PC-9 (cell line): ENCODE measurements around the gene TNC. TPM values are rescaled to one million over a fixed set of nuclear protein-coding genes. Genes with fewer than 3 reads are reported as not detected.

ENCODE experiments used
- BruUV-seq: library from RNA; stranded (reverse); fragments of 400-500 nt; replicated peaks from 2 replicates; lab custom pipeline; 2021; lab: Mats Ljungman, UMichigan
- CTCF ChIA-PET: fragments of 300-600 bp; sonication (Branson Sonifier 250); formaldehyde crosslinking; loops from one replicate; lab custom pipeline; 2022; ENCODE audit warnings: antibody characterized with exemption; lab: Charles Lee
- POLR2A ChIA-PET: fragments of 300-600 bp; sonication (Branson Sonifier 250); formaldehyde crosslinking; loops from one replicate; lab custom pipeline; 2022; ENCODE audit warnings: antibody characterized with exemption; ENCODE audit not compliant: unreplicated experiment; lab: Charles Lee
- DNase-seq, 2 experiments: peaks; one replicate each; pipeline versions ENCODE4 v3.0.0 to v3.0.0-alpha.2; 2015 to 2022; ENCODE audit warnings: mixed read lengths in 1 of 2
- H2AFZ ChIP-seq: fragments of 200-600 bp; sonication (generic); 2 replicates; pipeline ENCODE4 v1.8.1; 2017; ENCODE audit warnings: antibody characterized with exemption
- H3F3A ChIP-seq: fragments of 200-600 bp; sonication (generic); 2 replicates; pipeline ENCODE4 v1.8.1; 2017; ENCODE audit warnings: antibody characterized with exemption, mild to moderate bottlenecking, low read depth; ENCODE audit not compliant: insufficient read depth
- H3K27ac ChIP-seq: fragments of 200-600 bp; sonication (generic); 2 replicates; pipeline ENCODE4 v1.6.1; 2016; ENCODE audit warnings: mixed run types
- H3K27me3 ChIP-seq: fragments of 200-600 bp; sonication (generic); 2 replicates; pipeline ENCODE4 v1.6.1; 2016; ENCODE audit warnings: low read depth, mixed run types; ENCODE audit not compliant: insufficient read depth
- H3K36me3 ChIP-seq: fragments of 200-600 bp; sonication (generic); 2 replicates; pipeline ENCODE4 v1.6.1; 2016; ENCODE audit warnings: low read depth, mixed run types
- H3K4me1 ChIP-seq: fragments of 200-600 bp; sonication (generic); replicated peaks from 2 replicates; pipeline ENCODE4 v1.6.1; 2016; ENCODE audit warnings: mixed run types; ENCODE audit not compliant: insufficient read depth
- H3K4me2 ChIP-seq: fragments of 200-600 bp; sonication (generic); 2 replicates; pipeline ENCODE4 v1.6.1; 2017; ENCODE audit warnings: mixed run types
- H3K4me3 ChIP-seq: fragments of 200-600 bp; sonication (generic); 2 replicates; pipeline ENCODE4 v1.6.1; 2016; ENCODE audit warnings: mixed run types
- H3K79me2 ChIP-seq: fragments of 200-600 bp; sonication (generic); 2 replicates; pipeline ENCODE4 v1.6.1; 2017; ENCODE audit warnings: low read depth, mixed run types
- H3K9me2 ChIP-seq: fragments of 200-600 bp; sonication (generic); 2 replicates; pipeline ENCODE4 v1.8.1; 2017; ENCODE audit warnings: mild to moderate bottlenecking; ENCODE audit not compliant: insufficient read depth
- H3K9me3 ChIP-seq: fragments of 200-600 bp; sonication (generic); 2 replicates; pipeline ENCODE4 v1.8.1; 2016; ENCODE audit warnings: low read depth; ENCODE audit not compliant: insufficient read depth
- H4K20me1 ChIP-seq: fragments of 200-600 bp; sonication (generic); 2 replicates; pipeline ENCODE4 v1.8.1; 2017; ENCODE audit not compliant: insufficient read depth
- CTCF ChIP-seq: fragments of 200-600 bp; sonication (generic); conservative IDR thresholded peaks from 2 replicates; pipeline ENCODE4 v1.6.1; 2017; ENCODE audit warnings: mixed run types, antibody characterized with exemption, mild to moderate bottlenecking, moderate library complexity
- EZH2 ChIP-seq: fragments of 200-600 bp; sonication (generic); IDR thresholded peaks from 2 replicates; pipeline ENCODE4 v1.8.0; 2017; ENCODE audit warnings: antibody characterized with exemption, low read depth
- intact Hi-C: fragments of 100-400 bp; cut with micrococcal nuclease; formaldehyde crosslinking; loops from one replicate; pipeline ENCODE4 v1.10.0; 2022; ENCODE audit not compliant: unreplicated experiment
- total RNA-seq: library from RNA; stranded (reverse); gene quantifications from 2 replicates; pipeline ENCODE4 v1.2.3, GENCODE V29; 2021

TNC gene
- total RNA-seq, 1 experiment from 2014 or later, result 1.1 TPM

GRCh38 chr9:115033800-115034199 is 84.2 kb downstream of the TNC start:
- no peaks in the 10 kb centered on the region for H3K4me1 ChIP-seq
- POLR2A ChIA-PET, result no interaction called here
- H3K9me3 ChIP-seq, result no peaks in the 10 kb centered on the region
- H4K20me1 ChIP-seq, result no peaks in the 10 kb centered on the region
- no peak overlapping the region for H3K27ac ChIP-seq
- intact Hi-C loops, result no loop called here
- no peak overlapping the region for H3K4me2 ChIP-seq
- H3K9me2 ChIP-seq, result no peaks in the 10 kb centered on the region
- no TSS peak for BruUV-seq
- no peak for DNase-seq
- H3K79me2 ChIP-seq, result no peaks in the 10 kb centered on the region
- CTCF ChIA-PET, result no interaction called here
- no peaks in the 10 kb centered on the region for H3K36me3 ChIP-seq
- H3K27me3 ChIP-seq, result no peaks in the 10 kb centered on the region; the same call in 1 of the 2 replicates
- TF ChIP-seq CTCF (no peak), EZH2 (no peak)
- H2AFZ ChIP-seq, result no peak overlapping the region
- no peaks in the 10 kb centered on the region for H3F3A ChIP-seq
- no peak overlapping the region for H3K4me3 ChIP-seq

GRCh38 chr9:115032296-115032695 is 85.7 kb downstream of the TNC start:
- Histone ChIP-seq H3K9me3 (no peaks in the 10 kb centered on the region), H4K20me1 (no peaks in the 10 kb centered on the region), H3K4me1 (no peaks in the 10 kb centered on the region), H3K36me3 (no peaks in the 10 kb centered on the region), H3K79me2 (no peaks in the 10 kb centered on the region), H3K27ac (no peak overlapping the region), H3K27me3 (no peaks in the 10 kb centered on the region; the same call in 1 of the 2 replicates), H3F3A (no peaks in the 10 kb centered on the region), H2AFZ (no peak overlapping the region), H3K4me2 (no peak overlapping the region), H3K4me3 (no peak overlapping the region), H3K9me2 (no peaks in the 10 kb centered on the region)
- intact Hi-C loops, result no loop called here
- no peak for DNase-seq
- POLR2A ChIA-PET, result no interaction called here
- no TSS peak for BruUV-seq
- no peak for TF ChIP-seq EZH2
- CTCF ChIA-PET, result interaction anchor here (0.5 to 0.7 kb wide), 2 partner anchors 79 to 1879 kb away, joined by 5 to 6 read pairs; no protein-coding TSS in a partner anchor

GRCh38 chr9:115030006-115030405 is 88.0 kb downstream of the TNC start:
- Histone ChIP-seq H3K9me3 (no peaks in the 10 kb centered on the region), H3K27me3 (no peaks in the 10 kb centered on the region; the same call in 1 of the 2 replicates), H3K27ac (no peak overlapping the region), H2AFZ (no peak overlapping the region), H3K79me2 (no peaks in the 10 kb centered on the region), H4K20me1 (no peaks in the 10 kb centered on the region), H3F3A (peaks cover 7% of the 10 kb centered on the region; the same call in 1 of the 2 replicates), H3K4me2 (no peak overlapping the region), H3K36me3 (no peaks in the 10 kb centered on the region), H3K9me2 (no peaks in the 10 kb centered on the region), H3K4me3 (no peak overlapping the region), H3K4me1 (peaks cover 6% of the 10 kb centered on the region)
- no TSS peak for BruUV-seq
- intact Hi-C loops, result no loop called here
- TF ChIP-seq EZH2, result no peak
- TF ChIP-seq CTCF, result no peak
- POLR2A ChIA-PET, result no interaction called here
- CTCF ChIA-PET, result no interaction called here
- DNase-seq, result no peak
